SKM-1 (cell line): Measurements from ENCODE around the gene CDK19.
"Not testable (repeated sequence)": the region's sequence is repeated elsewhere in the genome, so short reads cannot be mapped to it uniquely, and the experiment has no call there.

Experiments used
- DNase-seq: peaks from one replicate; lab custom pipeline; 2025; ENCODE audit not compliant: unreplicated experiment; lab: John Stamatoyannopoulos, UW

Gene CDK19

GRCh38 chr6:110592765-110593164 lies 222.5 kb downstream of the CDK19 start:
- DNase-seq, result no peak

DNA sequence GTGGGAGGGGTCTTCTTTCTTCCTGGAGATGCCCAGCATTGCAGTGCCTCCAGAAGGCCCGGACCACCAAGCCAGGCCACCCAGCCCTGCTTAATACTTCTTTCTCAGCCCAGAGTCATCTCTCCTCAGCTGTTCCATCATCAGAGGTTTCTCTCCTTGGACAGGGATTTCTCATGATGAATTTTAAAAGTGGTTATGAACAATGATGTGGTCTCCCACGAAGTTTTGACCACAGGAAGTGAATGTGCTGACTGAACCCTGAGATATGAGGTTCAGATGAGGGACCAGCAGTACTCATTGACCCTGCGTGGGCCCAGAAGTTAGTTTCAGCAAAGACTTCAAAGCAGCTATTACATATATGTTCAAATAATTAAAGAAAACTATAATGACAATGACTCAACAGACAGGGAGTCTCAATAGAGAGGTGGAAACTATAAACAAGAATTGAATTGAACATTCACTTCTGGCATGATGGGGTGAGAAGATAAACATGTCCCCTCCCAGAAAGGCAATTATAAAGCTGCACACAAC lies 224.4 kb downstream of the CDK19 start:
- DNase-seq, result no peak

- no peak for DNase-seq
Observed at GRCh38 chr6:110589865-110590513, 225.3 kb downstream of the CDK19 start.

- no peak for DNase-seq
Observed at GRCh38 chr6:110587328-110587727, 227.9 kb downstream of the CDK19 start.

GRCh38 chr6:110581679-110582078 lies 233.6 kb downstream of the CDK19 start:
- DNase-seq, result no peak

DNA sequence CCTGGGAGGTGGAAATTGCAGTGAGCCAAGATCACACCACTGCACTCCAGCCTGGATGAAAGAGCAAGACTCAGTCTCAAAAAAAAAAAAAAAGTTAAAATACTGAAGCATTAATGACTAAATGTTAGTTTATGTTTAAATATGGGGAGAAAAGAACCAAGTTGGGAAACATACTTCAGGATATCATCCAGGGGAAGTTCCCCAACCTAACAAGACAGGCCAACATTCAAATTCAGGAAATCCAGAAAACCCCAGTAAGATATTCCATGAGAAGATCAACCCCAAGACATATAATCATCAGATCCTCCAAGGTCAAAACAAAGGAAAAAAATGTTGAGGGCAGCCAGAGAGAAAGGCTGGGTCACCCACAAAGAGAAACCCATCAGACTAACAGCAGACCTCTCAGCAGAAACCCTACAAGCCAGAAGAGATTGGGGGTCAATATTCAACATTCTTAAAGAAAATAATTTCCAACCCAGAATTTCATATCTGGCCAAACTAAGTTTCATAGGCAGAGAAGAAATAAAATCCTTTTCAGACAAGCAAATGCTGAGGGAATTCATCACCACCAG lies 237.6 kb downstream of the CDK19 start:
- not testable (repeated sequence) for DNase-seq

- no peak for DNase-seq
Observed at GRCh38 chr6:110575925-110576463, 239.3 kb downstream of the CDK19 start.

- no peak for DNase-seq
Observed at GRCh38 chr6:110574817-110575216, 240.5 kb downstream of the CDK19 start.

DNA sequence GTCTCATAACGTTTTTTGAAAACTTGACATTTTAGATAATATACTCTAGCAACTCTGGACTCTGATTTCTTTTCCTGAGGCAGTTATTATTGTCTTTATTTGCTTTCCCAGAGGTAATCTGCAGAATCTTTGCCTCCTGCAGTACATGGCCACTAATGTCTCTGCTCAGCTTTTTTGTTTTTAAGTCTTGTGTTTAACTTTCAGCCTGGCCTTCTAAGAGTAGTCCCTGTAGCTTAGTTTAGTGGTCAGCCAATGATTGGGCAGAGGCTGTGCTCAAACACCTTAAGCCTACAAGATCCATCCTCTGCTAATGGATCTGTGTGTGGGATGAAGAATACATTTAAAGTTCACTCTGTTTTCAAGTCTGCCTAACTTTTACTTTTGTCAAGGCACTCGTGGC lies 241.7 kb downstream of the CDK19 start:
- no peak for DNase-seq

- no peak for DNase-seq
Observed at GRCh38 chr6:110573136-110573535, 242.1 kb downstream of the CDK19 start.

DNA sequence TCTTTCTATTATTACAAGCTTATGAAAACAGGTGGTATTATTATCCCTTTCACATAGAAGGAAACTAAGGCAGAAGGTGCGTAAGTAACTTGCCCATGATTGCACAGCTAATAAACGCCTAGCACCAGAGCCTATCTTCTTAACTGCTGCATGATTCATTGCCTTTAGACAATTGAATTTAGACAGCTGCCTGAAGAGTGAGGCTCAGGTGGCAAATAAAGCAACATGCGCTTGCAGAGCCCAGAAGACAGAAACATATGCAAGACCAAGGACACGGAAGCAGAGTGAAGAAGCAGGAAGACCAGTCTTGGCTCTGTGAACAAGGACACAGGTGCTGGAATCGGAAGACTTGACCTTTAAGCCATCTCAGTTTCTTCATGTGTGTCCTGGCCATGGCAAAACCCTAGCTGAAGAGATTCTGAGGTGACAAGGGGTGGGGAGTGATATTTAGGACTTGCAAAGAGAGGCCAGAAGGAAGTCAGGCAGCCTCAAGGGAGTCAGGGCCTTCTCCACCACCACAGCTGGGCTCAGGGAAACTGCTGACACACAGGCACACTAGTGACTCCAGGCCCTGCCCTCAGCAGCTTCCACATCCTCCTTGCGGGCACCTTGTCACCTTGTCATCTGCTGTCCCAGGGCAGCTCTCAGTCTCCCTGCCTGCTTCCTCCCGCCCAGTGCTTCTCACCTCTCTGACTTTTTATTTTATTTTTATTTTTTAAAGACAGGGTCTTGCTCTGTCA lies 247.1 kb downstream of the CDK19 start:
- DNase-seq, result no peak

DNA sequence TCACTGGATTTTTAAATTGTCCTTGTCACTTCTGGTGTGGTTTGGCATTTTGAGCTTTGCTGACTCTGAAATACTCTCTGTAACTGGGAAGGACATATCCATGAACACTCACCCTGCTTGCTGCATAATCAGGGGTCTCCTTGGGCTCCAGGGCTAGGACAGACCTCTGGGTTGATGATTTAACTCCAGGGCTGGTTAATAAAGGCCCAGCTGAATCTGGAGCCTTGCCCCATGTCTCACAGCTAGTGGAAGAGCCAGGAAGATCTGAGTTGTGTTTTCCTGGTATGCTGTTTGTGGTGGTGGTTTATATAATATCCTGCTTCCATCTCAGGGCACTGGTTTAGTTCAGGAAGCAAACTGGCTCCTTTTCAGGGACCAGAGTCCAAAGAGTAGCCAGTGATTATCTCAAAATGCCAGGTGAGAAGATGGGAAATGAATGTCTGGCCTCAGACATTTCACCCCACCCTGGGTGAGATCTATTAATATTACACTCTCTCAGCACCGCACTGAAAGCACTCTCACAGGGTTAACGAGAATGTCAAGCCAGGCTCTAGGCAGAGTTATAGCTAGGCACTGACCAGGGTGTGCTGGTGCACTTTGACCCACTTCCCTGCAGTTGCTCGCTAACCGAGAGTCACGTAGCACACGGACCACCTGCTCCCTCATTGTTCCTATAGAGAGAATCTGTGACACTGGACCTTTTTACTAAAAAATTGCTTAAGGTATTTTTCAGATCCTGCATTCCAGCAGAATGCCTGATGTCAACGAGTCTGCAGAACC lies 248.7 kb downstream of the CDK19 start:
- no peak for DNase-seq

- DNase-seq, result no peak
Observed at GRCh38 chr6:110564703-110565421, 250.4 kb downstream of the CDK19 start.

- no peak for DNase-seq
Observed at GRCh38 chr6:110563711-110564110, 251.6 kb downstream of the CDK19 start.

DNA sequence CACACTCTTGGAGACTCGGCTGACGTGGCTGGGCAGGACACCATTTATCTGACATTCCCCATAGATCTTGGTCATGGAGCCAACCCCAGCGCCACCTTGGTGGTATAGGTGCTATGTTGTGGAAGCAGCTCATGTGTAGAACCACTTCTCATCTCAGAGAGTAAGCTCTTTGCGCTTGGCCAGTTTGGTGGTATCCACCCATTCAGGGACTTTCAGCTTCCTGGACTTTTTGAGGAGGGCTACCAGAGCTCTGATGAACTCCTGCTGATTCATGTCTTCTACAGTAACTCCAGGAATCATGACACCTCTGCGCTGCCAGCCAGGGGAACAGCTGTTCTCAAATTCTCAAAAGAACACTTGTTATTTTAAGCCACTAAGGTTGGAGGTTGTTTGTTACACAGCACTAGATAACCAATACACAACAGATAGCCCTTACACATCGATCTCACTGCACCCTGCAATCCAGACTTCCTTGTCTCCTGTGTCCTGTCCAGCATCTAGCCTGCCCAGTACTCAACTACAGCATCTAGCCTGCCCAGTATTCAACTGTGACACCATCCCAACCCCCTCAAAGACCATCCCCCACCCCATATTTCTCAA lies 252.9 kb downstream of the CDK19 start:
- DNase-seq, result no peak

GRCh38 chr6:110561696-110562095 lies 253.6 kb downstream of the CDK19 start:
- DNase-seq, result no peak

GRCh38 chr6:110561008-110561396 lies 254.3 kb downstream of the CDK19 start:
- no peak for DNase-seq

GRCh38 chr6:110560239-110561007 lies 254.8 kb downstream of the CDK19 start:
- no peak for DNase-seq
